GM10248 (cell line): ENCODE data around the gene HTT.

Source experiments
- CTCF ChIA-PET: fragments of 300-600 bp; sonication (Branson Sonifier 250); formaldehyde crosslinking; extraction: SDS; loops from one replicate; lab custom pipeline; 2021; ENCODE audit warnings: antibody characterized with exemption; lab: Yijun Ruan, JAX
- POLR2A ChIA-PET: fragments of 350-650 bp; sonication (Branson Sonifier 250); formaldehyde crosslinking; extraction: SDS; loops from one replicate; lab custom pipeline; 2020; ENCODE audit warnings: antibody characterized with exemption; lab: Yijun Ruan, JAX
- DNase-seq: peaks from one replicate; pipeline ENCODE4 v3.0.0; 2012; ENCODE audit errors: extremely low spot score
- CTCF ChIP-seq: IDR thresholded peaks from 2 replicates; pipeline ENCODE4 v1.5.1; 2012; ENCODE audit warnings: mild to moderate bottlenecking, low read depth; ENCODE audit errors: extremely low read depth, missing control alignments, control extremely low read depth

The HTT gene

GRCh38 chr4:3291969-3292570, 217.6 kb downstream of the HTT start:
- ChIA-PET CTCF (no interaction called here), POLR2A (no interaction called here)
- no peak for DNase-seq
- no peak for TF ChIP-seq CTCF

GRCh38 chr4:3292571-3293400, 218.3 kb downstream of the HTT start, which contains the start of gene RGS12:
Gene RGS12, plus strand, starts transcription at chr4:3293021. Its CDS starts 23,150 bp downstream, at chr4:3316171.
- ChIA-PET CTCF (no interaction called here), POLR2A (no interaction called here)
- no peak for TF ChIP-seq CTCF
- peak; percentile 97 for DNase-seq
